GM21528 (cell line): ENCODE data around the gene BTD.

Experiments
- ATAC-seq: cut with Tn5 transposase; IDR thresholded peaks from one replicate; pipeline ENCODE4 v1.9.1; 2021; ENCODE audit warnings: mild to moderate bottlenecking, moderate library complexity; ENCODE audit not compliant: unreplicated experiment, low FRiP score

BTD gene

DNA sequence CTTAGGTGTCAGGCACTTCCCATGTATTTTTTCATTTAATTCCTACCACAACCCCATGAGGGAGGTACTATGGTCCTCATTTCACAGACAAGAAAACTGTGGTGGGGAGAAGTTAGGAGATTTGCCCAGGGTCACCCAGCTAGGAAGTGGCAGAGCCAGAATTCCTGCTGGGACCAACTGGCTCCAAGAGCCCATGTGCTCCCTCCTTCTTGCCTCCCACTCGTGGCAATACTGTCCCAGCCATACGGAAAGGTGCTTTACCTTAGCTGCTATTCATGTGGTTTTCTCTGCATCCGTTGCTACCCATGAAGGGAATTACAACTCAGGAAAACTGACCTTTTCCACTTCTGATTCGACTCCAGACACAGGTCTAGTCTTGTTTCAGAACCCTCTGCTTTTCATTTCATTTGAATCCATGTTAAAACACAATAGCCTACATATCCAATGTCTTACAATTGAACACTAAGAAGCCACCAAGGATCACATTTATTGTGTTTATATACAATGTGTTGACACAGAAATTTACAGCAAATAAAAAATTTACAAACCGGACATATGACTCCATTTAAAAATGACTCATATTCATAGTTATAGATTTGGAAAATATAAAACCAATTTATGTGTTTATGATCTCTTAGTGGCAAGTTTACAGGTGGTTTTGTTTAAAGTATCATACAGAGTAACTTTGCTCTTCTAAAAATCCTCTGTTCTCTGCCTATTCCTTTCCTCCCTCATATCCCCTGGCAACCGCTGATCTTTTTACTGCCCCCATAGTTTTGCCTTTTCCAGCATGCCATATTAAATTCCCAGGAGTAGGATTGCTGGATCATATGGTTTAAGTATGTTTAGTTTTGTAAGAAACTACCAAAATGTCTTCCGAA lies 58.8 kb downstream of the BTD start:
- no peak for ATAC-seq

DNA sequence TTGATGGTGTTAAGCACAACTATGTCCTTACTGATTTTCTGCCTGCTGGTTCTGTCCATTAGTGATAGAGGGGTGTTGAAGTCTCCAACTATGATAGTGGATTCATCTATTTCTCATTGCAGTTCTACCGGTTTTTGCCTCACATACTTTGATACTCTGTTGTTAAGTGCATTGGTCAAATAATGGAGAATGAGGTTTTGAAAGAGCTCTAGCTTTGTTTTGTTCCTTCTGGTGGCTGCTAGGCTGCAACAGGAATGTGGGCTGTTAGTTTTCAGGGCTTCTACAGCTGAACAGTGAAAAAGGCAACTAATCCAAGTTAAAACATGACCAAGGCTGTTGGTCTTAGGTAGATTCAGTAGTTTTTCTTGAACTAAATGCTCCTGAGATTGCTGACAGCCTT lies 62.6 kb downstream of the BTD start:
- no peak for ATAC-seq

DNA sequence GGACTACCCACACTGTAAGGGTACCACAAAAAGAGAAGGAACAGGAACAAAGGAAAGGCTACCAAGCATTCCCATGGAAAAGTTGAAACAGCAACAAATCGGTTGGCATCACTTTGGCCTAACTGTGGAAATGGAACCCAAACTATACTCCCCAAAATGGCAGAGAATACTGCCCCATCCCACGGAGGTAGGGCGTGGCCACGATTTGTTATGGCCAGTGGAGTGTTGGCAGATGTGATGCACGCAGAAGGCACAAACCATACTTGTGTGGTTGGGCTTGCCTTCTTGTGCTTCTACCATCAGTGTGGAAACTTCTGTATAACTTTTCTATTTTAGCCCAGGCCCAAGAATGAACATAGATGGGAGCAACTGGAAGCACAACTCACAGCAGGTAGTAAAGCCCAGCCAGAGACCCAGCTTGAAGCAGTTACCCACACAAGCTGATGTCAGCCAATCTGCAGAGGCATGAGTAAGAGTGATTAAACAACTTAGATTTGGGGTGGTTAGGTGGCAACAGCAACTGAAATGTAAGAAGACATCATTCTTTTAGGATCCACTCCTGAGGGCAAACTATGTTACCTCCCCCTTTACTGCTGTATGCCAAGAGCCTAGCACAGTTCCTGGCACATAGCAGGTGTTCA lies 64.1 kb downstream of the BTD start:
- no peak for ATAC-seq

DNA sequence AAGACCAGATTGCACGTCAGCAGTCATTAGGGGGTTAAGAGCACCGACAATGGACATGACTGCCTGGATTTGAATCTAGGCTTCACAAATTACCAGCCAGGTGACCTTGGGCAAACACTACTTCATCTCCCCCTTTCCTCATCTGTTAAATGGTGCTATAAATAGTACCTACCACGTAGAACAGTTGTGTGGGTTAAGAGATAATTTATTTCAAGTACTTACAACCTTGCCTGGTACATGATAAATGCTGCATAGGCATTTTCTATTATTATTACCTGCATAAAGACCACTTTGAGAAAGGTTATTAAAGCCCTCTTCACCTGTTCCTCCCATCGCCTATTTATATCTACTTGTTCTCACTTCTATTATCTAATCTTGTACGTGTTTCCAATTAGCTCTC lies 64.7 kb downstream of the BTD start:
- ATAC-seq, result no peak

DNA sequence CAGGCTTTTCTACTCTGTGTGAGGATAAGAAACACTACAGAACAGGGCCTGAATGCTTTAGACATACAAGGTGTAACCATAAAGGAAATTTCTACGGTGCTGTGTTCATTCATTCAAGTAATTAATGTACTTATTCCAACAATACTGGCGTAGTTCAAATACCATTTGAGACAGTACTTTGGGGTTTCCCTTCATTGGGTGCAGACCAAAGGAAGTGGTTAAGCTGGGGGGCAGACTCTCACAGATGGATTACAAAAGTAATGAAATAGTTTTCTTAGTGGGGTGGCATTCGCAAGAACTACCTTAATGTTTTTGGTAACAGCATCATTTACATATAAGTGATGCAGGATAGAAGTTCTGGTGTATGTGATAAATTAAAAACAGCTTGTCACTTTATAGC lies 65.9 kb downstream of the BTD start:
- peak; percentile 60 for ATAC-seq

DNA sequence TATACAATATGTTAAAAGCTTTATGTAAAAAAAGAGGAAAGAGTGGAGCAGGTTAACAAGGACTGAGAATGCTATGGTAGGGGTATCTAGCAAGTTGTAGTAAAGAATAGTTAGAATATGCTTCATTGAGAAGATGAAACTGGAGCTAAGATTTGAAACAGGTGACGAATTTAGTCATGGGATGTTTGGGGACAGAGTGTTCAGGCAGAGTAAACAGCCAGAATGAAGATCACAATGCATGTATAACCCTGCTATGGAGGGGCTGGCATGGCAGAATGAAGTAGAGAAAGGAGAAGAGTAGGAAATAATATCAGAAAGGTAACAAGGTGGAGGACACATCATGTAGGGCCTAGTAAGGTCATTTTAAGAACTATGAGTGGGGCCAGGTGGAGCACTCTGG lies 72.0 kb downstream of the BTD start:
- no peak for ATAC-seq

DNA sequence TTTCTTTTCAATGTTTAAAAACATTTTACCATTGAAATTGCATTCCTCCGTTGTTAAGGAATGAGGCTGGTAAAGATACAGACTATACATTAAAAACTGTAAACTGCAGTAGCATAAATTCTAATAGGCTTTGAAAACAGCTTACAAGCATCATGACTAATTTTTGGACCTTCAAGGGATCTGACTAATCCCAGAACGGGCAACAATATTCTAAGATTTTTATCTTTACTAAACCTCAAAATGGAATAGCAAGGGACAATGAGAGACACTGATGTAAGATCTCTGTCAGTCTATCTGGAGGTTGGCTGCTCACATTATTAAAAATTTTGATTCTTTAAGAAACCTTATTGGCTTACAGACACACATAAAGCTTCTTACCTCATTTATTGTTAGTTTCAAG lies 74.7 kb downstream of the BTD start:
- no peak for ATAC-seq

DNA sequence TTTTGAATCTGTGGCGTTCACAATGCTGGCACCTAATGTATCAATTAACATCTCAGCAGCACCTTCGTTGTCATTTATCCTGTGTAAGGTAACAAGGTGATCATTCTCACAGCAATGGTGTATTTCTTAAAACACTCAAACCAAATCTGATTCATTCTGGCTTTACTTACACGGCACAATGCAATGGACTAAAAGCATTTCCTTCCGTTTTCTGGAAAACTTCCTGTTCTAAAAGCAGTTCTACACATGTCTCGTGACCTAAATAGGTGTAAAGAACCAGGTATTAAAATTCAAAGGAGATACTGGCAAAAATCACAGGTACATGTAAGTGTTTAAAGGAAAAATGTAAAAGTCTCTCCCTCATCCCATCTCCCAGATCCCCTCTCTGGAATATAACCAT lies 77.8 kb downstream of the BTD start:
- no peak for ATAC-seq

DNA sequence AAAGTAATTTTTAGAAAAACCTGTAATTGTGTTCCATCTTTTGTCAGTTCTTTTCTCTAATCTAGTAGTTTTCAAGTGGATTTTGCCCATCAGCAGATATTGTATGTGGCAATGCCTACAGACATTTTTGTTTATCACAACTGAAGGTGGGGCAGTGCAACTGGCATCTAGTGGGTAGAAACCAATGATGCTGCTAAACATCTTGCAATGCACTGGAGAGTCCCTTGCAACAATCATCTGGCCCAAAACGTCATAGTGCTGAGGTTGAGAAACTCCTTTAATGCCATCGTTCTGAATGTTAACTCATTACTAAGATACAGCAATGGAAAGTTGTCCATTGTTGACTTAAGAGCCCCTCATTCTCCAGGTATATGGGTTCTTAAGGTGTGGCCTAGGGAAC lies 80.1 kb downstream of the BTD start:
- no peak for ATAC-seq

DNA sequence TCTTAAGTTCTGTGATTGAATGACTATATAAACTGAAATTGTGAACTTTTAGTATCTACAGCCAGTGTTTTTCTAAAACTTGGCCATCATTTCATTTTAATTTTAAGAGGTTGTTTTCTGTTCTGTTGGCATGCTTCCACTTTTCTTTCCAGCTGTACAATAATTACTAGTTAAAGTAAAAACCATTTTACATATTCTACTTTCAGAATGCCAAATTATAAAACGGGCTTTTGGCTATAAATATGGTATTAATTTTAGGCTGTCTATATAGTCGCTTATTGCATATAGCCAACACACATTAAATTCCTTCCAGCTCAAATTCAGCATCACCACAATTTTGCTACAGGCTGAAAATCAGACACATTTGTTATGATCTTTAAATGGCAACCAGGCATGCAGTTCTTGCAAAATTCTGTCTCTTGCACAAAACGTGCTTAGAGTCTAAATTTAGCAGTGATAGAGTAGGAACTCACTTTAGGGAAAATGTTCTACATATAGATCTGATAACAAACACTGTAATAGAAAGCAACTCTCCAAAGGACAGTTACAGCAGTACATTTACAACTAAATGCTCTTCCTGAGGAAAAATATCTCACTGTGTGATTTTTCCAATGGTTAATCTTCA lies 81.1 kb downstream of the BTD start:
- ATAC-seq, result no peak

DNA sequence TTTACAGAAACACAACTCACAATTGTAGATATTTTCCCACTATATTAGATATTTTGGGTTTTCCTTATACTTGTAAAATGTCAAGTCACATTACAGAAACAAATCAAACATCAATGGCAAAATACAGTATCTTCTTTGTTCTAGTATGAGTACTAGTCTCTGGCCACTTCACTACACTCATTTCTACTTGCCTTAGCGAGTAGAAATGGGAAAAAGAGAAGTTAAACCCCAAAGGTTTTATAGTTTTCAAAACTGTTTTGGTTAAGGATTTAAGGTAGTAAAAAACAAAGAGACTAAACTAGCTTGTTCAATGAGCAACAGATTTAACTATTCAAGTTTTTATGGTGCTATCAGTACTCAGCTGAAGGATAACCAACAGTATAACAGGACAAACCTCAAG lies 81.7 kb downstream of the BTD start:
- ATAC-seq, result no peak

DNA sequence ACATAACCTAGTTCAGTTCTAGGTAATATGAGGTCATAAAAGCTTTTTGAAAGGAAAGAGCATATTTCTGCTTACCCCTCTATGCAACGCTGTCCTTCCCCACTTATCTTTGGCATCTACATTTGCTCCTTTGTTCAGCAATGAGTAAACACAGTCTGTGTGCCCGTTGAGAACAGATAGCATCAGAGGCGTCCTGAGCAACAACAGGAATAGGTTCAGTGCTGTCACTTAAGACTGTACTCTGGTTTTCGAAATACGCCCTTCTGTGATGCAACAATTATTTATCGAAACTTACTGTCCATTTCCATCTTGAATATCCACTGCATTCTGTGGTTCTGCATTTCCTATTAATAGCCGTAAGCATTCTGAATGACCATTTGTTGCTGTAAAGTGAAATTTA lies 84.4 kb downstream of the BTD start:
- no peak for ATAC-seq

DNA sequence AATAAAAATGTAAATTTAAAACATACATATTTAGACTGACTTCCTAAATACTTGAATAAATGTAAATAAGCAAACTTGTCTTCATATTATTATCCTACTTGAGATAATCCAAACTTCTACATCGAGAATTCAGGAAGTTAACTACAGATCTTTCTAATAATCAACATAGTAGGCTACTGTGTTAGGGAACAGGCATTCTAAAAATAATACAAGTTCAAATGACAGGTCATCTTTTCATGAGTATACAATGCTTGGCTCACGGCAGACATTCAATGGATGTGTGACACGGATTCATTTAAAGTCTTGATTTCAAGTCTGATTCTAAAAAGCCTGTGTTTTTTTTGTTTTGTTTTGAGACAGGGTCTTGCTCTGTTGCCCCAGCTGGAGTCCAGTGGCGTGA lies 88.7 kb downstream of the BTD start:
- ATAC-seq, result no peak

DNA sequence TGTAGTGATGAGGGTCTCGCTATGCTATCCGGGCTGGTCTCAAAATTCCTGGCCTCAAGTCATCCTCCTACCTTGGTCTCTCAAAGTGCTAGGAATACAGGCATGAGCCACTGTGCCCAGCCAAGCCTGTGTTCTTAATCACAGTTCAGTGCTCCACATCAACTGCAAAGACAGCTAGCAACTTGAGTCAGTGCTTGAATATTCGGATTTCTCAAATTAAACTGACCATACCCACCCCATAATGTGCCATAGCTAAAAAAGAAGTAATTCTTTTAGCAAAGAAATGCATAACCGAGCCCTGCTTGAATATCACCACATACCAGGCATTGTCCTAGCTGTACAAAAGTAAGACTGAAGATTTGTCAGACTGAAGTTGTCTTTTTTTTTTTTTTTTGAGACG lies 89.2 kb downstream of the BTD start:
- no peak for ATAC-seq

DNA sequence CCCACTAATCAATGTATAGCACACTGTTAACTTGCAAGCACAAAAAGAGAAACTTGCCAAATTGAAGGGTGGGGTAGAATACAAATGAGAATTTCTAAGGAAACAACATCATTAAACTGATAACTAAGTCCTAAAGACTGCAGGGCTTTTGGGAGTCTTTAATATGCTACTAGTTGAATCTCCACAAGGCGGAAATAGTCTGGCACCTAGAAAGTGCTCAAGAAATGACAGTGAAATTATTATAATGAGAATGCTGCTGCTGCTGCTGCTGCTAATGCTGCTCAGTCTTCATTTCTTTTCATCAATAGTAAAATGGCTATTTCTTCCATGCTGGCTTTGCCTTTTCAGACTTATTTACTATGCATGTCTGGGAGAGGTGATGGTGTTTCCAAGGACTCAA lies 91.8 kb downstream of the BTD start:
- no peak for ATAC-seq

DNA sequence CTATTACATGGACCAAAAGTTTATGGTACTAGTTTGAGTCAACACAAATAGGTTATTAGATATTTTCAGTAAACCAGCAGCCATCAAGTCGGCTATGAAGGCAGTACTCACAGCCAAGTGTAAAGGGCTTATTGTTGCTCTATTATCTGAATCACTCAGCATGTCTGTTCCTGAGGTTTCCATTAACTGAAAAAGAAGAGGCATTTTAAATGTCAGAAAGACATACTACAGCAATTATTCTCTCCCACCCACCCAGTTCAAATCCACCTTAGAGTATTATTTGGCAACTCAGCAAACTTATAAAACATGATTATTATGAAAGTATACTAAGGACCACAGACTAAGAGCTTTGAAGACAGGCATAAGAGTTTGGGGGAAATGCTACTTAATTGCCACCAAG lies 93.1 kb downstream of the BTD start:
- no peak for ATAC-seq
